ENCODE data around the gene DNAJC18. TPM values are rescaled to one million over a fixed set of nuclear protein-coding genes. Genes with fewer than 3 reads are reported as not detected.

The DNAJC18 gene
- total and polyA plus RNA-seq, 2 of the 4 experiments (the other 2 are of a cell fraction): 8.5 to 11.1 TPM

DNA sequence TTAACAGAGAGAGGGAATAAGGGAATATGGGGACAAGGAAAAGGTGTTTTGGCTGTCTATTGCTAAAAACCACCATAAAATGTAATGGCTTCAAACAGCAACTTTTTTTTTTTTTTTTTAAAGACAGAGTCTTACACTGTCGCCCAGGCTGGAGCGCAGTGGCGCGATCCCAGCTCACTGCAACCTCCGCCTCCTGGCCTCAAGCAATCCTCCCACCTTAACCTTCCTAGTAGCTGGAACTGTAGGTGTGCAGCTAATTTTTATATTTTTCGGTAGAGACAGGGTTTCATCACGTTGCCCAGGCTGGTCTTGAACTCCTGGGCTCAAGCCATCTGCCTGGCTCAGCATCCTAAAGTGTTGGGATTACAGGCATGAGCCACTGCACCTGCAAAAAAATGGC is 31.1 kb downstream of the DNAJC18 start:
- no peaks in the 10 kb centered on the region for H3K27me3 ChIP-seq (ENCODE audit: control insufficient read depth, insufficient read depth, low read length)
- in situ Hi-C loops (cut with MboI; ENCODE audit: low sequenced_read_pairs): no loop called here
- intact Hi-C loops (cut with micrococcal nuclease): no loop called here
- H4K8ac ChIP-seq (ENCODE audit: low read depth in 2 of 2, low read length in 2 of 2): no peak overlapping the region
- no peaks in the 10 kb centered on the region; the same call in 1 of the 2 replicates for H4K20me1 ChIP-seq (ENCODE audit: insufficient read depth, low read length)
- H3K14ac ChIP-seq (replicated peaks; ENCODE audit: low read depth, low read length): no peak overlapping the region
- H3K56ac ChIP-seq (ENCODE audit: extremely low read depth, insufficient read depth, low read length): no peak overlapping the region
- no peak overlapping the region for H2BK15ac ChIP-seq (ENCODE audit: low read depth, low read length)
- H2BK20ac ChIP-seq (ENCODE audit: low read depth, low read length): no peak overlapping the region
- H3K79me1 ChIP-seq (ENCODE audit: low read depth in 1 of 2, low read length in 2 of 2): peaks cover 0 to 8% of the 10 kb centered on the region in 2 experiments; a peak in 1 of 4 replicates
- ChIA-PET CTCF (no interaction called here), POLR2A (ENCODE audit: unreplicated experiment) (no interaction called here)
- H2AK5ac ChIP-seq (ENCODE audit: low read depth, low read length): no peak overlapping the region
- no peaks in the 10 kb centered on the region for H3K9me3 ChIP-seq (ENCODE audit: control insufficient read depth, insufficient read depth, low read length)
- peaks cover 6% of the 10 kb centered on the region for H3K4me1 ChIP-seq (ENCODE audit: control insufficient read depth, insufficient read depth, low read length)
- no peak overlapping the region for H3K18ac ChIP-seq (ENCODE audit: low read depth, low read length)
- H3K9ac ChIP-seq (ENCODE audit: low read depth, low read length): no peak overlapping the region
- no peak overlapping the region for H2AK9ac ChIP-seq (replicated peaks; ENCODE audit: low read depth, low read length, poor library complexity)
- no peak overlapping the region for H3K27ac ChIP-seq (ENCODE audit: insufficient read depth, low read length)
- H2AFZ ChIP-seq (replicated peaks; ENCODE audit: low read length, poor library complexity): no peak overlapping the region
- TF ChIP-seq CTCF (conservative IDR thresholded peaks at IDR 0.05; ENCODE audit: low read depth, low read length) (no peak), ELK1 (IDR thresholded peaks at IDR 0.05; ENCODE audit: borderline replicate concordance, low read depth, low read length) (no peak), NFE2L2 (IDR thresholded peaks at IDR 0.05; ENCODE audit: low read depth, low read length) (no peak), CEBPB (IDR thresholded peaks at IDR 0.05; ENCODE audit: low read depth, low read length) (no peak), RAD21 (IDR thresholded peaks at IDR 0.05; ENCODE audit: low read length) (no peak), RFX5 (IDR thresholded peaks at IDR 0.05; ENCODE audit: low read depth, low read length) (no peak), USF2 (IDR thresholded peaks at IDR 0.05; ENCODE audit: low read depth, low read length) (no peak), POLR2A (IDR thresholded peaks at IDR 0.05; ENCODE audit: low read depth, low read length) (no peak), FOS (IDR thresholded peaks at IDR 0.05; ENCODE audit: low read depth, low read length) (no peak), MAZ (IDR thresholded peaks at IDR 0.05; ENCODE audit: borderline replicate concordance, low read depth, low read length) (no peak), MAFK (IDR thresholded peaks at IDR 0.05; ENCODE audit: low read depth, low read length) (no peak), CHD1 (IDR thresholded peaks at IDR 0.05; ENCODE audit: low read depth, low read length) (no peak), RCOR1 (IDR thresholded peaks at IDR 0.05; ENCODE audit: insufficient replicate concordance, low read length) (no peak), SMC3 (IDR thresholded peaks at IDR 0.05; ENCODE audit: low read depth, low read length) (no peak), BHLHE40 (IDR thresholded peaks at IDR 0.05; ENCODE audit: low read depth, low read length) (no peak), MXI1 (IDR thresholded peaks at IDR 0.05; ENCODE audit: borderline replicate concordance, low read depth, low read length) (no peak)
- no CpG with 5 or more reads among the region's 7 CpGs for WGBS, 2 experiments (ENCODE audit: extremely low coverage in 2 of 2, insufficient read length in 1 of 2)
- no peak overlapping the region for H2BK5ac ChIP-seq (ENCODE audit: low read depth, low read length, poor library complexity, severe bottlenecking)
- dilution Hi-C loops (cut with HindIII; ENCODE audit: low sequenced_read_pairs, unreplicated experiment): loop anchor here (25.0 kb wide), 1 partner anchor 104 kb away; no protein-coding TSS in a partner anchor
- no peak overlapping the region for H4K5ac ChIP-seq (ENCODE audit: low read depth, low read length)
- peaks cover 3% of the 10 kb centered on the region; the same call in 1 of the 2 replicates for H3K36me3 ChIP-seq (ENCODE audit: control insufficient read depth, insufficient read depth, low read length)
- BruUV-seq (replicated peaks): no TSS peak
- no peak overlapping the region for H3K4ac ChIP-seq (ENCODE audit: low read depth, low read length)
- H2BK120ac ChIP-seq (ENCODE audit: low read depth, low read length): no peak overlapping the region
- peaks cover 8% of the 10 kb centered on the region for H3K9me1 ChIP-seq (ENCODE audit: insufficient read depth, low read length)
- no peak overlapping the region for H3K4me3 ChIP-seq (ENCODE audit: insufficient read depth, low read depth, low read length)
- no peak overlapping the region for H3K4me2 ChIP-seq (ENCODE audit: low read depth, low read length)
- ATAC-seq (ENCODE audit: low read depth) (no peak), DNase-seq (no peak)
- H3K23ac ChIP-seq (ENCODE audit: low read depth, low read length): no peak overlapping the region
- H4K91ac ChIP-seq (ENCODE audit: insufficient read depth, low read depth, low read length): no peak overlapping the region
